C1 segment of cervical spinal cord (tissue), 14 donors: ENCODE measurements around the gene FAM83C.

ENCODE experiments used
- DNase-seq, 14 donors: peaks; one replicate each; lab custom pipeline; 2025; lab: John Stamatoyannopoulos, UW

The FAM83C gene

GRCh38 chr20:35237486-35237885, 54.7 kb downstream of the FAM83C start:
- DNase-seq: no peak

- DNase-seq: peak in 1 of 14 donors; percentile 77
Observed at GRCh38 chr20:35235881-35236280, 56.3 kb downstream of the FAM83C start.
